ENCODE results near the gene RAVER2.

The RAVER2 gene

DNA sequence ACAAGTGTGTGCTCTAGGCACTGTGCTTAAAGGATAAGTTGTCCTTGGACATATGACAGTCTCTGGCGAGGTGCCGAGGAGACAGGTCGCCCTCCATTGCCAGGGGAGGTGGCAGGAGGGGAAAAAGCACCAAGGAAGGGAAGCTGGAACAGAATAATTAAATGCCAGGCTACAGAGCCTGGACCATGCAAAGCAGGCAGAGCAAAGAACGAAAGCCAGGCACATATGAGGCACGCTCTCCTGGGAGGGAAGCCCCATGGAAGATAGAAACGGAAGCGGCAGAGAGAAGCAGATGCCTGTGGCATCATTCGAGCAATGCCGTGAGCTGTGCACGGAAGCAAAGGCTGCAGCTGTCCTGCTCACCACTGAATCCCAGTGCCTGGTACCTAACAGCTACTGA, 130.2 kb downstream of the RAVER2 start:
- no peak overlapping the region for H3K4me3 ChIP-seq (ENCODE audit: low read length)
- TF ChIP-seq, protein P1, sequence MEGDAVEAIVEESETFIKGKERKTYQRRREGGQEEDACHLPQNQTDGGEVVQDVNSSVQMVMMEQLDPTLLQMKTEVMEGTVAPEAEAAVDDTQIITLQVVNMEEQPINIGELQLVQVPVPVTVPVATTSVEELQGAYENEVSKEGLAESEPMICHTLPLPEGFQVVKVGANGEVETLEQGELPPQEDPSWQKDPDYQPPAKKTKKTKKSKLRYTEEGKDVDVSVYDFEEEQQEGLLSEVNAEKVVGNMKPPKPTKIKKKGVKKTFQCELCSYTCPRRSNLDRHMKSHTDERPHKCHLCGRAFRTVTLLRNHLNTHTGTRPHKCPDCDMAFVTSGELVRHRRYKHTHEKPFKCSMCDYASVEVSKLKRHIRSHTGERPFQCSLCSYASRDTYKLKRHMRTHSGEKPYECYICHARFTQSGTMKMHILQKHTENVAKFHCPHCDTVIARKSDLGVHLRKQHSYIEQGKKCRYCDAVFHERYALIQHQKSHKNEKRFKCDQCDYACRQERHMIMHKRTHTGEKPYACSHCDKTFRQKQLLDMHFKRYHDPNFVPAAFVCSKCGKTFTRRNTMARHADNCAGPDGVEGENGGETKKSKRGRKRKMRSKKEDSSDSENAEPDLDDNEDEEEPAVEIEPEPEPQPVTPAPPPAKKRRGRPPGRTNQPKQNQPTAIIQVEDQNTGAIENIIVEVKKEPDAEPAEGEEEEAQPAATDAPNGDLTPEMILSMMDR (conservative IDR thresholded peaks at IDR 0.05; ENCODE audit: low read length), result no peak
- DNase-seq (ENCODE audit: low read depth), result no peak

DNA sequence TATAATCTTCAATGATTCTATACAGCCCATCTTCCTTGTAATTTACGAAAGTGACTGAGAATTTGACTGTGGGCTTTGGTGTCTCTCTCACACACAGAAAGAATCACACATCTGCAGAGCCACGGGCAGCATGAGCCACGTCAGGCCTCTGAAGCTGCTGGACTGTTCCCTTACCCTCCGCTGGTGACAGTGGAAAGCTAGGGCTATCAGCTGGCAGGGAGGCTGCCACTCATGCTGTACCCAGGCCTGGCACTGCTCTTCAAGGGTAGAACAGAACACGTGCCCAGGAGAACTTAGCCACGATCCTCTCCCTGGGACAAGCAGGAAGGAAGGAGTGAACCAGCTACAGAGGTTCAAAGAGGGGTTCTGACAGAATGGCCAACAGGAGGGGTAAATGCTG, 130.7 kb downstream of the RAVER2 start:
- TF ChIP-seq, protein P1 (conservative IDR thresholded peaks at IDR 0.05; ENCODE audit: low read length), result no peak
- no peak overlapping the region for H3K4me3 ChIP-seq (ENCODE audit: low read length)
- DNase-seq (ENCODE audit: low read depth), result no peak

DNA sequence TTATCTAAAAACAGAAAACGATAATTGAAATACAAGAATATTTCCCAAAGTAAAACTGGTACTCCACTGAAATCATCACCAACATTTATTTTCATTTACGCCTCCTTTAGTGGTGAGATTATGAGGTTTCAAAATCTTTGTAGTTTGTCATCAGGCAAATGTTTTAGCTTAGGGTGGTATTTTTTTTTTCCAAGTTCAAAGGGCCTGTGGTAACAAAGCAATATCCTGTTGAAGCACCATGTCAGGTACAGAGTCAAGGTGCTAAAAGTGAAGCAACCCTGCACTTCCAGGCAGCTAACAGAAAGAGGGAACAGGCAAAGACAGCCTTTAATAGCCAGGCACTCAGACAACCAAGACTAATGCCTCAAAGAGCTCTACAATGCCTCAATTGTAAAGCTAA, 132.3 kb downstream of the RAVER2 start:
- TF ChIP-seq, protein P1 (conservative IDR thresholded peaks at IDR 0.05; ENCODE audit: low read length), result no peak
- no peak for DNase-seq (ENCODE audit: low read depth)
- no peak overlapping the region for H3K4me3 ChIP-seq (ENCODE audit: low read length)

DNA sequence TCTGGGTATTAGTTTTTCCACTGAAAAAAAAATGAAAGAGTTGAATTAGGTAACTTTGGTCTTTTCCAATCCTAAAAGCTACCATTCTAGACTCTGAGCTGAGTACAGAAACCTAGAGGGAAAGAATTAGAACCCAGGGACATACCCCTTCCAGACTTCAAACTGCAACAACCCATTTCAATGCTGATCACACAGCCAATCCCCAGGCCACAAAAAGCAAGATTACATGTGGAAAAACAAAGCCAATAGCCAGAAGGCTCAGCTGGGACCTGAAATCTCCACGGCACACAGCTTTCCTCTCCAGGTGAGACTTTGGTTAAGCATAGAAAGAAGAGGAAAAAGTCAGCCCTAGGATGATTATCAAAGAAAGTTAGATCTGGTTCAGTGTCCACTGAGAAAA, 132.7 kb downstream of the RAVER2 start:
- no peak overlapping the region for H3K4me3 ChIP-seq (ENCODE audit: low read length)
- TF ChIP-seq, protein P1 (conservative IDR thresholded peaks at IDR 0.05; ENCODE audit: low read length), result no peak
- DNase-seq (ENCODE audit: low read depth), result no peak

DNA sequence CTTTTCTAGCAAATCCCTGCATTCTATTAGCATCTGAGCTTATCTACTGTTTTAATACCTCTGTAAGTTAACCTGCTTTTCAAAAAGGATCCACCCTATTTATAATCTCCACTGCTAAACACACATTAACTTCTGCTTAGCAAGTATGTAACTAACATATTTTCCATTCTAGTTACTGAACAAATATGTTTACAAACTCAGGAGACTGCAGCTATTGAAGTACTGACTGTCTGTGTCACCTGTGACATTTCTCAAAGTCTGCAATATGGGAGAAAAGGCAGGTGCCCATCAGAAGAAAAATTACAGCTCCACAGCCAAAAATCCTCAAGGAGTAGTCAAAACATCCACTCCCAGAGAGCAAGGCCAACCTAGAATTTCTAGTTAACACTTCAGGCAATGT, 133.2 kb downstream of the RAVER2 start:
- H3K4me3 ChIP-seq (ENCODE audit: low read length), result no peak overlapping the region
- TF ChIP-seq, protein P1 (conservative IDR thresholded peaks at IDR 0.05; ENCODE audit: low read length), result no peak
- DNase-seq (ENCODE audit: low read depth), result no peak

DNA sequence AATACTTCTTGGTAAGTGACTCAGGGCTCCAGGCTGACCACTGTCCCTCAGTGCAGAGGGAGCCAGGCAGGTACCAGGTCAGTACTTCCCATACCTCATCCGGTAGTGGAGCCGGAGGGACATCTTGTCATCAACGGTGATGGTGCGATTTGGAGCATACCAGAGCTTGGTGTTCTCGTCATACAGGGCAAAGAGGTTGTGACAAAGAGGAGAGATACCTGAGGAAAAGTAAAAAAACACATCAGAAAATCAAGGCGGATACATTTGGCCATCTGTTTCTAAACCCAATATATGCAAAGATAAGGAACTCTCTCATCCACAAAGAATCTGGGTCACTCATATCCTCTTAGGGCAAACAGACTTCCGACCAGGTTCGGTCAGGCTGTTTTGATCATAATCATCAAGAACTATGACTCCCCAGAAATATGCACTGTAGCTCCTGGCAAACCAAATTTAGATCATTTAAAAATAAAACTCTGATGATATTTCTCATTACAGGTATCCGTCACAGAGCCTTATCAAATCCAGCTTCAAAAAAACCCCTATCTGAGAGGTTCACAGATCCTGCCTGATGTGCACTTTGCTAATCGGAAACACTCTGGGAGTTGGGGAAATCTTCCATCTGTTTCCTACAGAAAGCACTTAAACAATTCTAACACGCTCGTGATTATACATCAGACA, 134.2 kb downstream of the RAVER2 start:
- peak; percentile 11 for DNase-seq (ENCODE audit: low read depth)
- no peak overlapping the region for H3K4me3 ChIP-seq (ENCODE audit: low read length)
- TF ChIP-seq, protein P1 (conservative IDR thresholded peaks at IDR 0.05; ENCODE audit: low read length), result no peak

DNA sequence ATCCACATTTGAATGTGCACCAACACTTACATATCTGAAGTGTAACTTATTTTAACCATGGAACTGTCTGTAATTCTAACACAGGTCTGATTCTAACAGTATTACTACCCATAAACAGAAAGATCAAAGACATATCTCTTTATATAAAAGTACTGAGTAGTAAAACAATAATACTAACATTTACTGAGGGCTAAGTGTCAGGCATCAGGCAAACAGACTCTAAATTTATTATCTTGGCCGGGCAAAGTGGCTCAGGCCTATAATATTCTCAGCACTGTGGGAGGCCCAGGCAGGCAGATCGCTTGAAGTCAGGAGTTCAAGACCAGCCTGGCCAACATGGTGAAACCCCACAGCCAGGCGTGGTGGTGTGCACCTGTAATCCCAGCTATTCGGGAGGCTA, 135.6 kb downstream of the RAVER2 start:
- no peak overlapping the region for H3K4me3 ChIP-seq (ENCODE audit: low read length)
- TF ChIP-seq, protein P1 (conservative IDR thresholded peaks at IDR 0.05; ENCODE audit: low read length), result no peak
- DNase-seq (ENCODE audit: low read depth), result no peak

Data from AG10803 (cell line).